Measurements from ENCODE around the gene MAPKAPK3. TPM values are rescaled to one million over a fixed set of nuclear protein-coding genes. Genes with fewer than 3 reads are reported as not detected.

MAPKAPK3 gene
- total RNA-seq, 1 donor from 2014 or later = 40.3 TPM

- Mint-ChIP-seq H3K4me3 (no peak overlapping the region), H3K4me1 (ENCODE audit: unreplicated experiment) (peaks cover 5% of the 10 kb centered on the region), H3K27me3 (no peaks in the 10 kb centered on the region), H3K9me3 (no peaks in the 10 kb centered on the region), H3K27ac (no peak overlapping the region), H3K36me3 (no peaks in the 10 kb centered on the region)
- no peak for TF ChIP-seq CTCF (conservative IDR thresholded peaks at IDR 0.05)
- no peak for DNase-seq (ENCODE audit: extremely low spot score, unreplicated experiment)
Observed at GRCh38 chr3:50587806-50588758, 28.9 kb upstream of the MAPKAPK3 start.

GRCh38 chr3:50588759-50589433 lies 28.1 kb upstream of the MAPKAPK3 start:
- Mint-ChIP-seq H3K27me3 (no peaks in the 10 kb centered on the region), H3K27ac (no peak overlapping the region), H3K9me3 (no peaks in the 10 kb centered on the region), H3K36me3 (no peaks in the 10 kb centered on the region), H3K4me3 (no peak overlapping the region), H3K4me1 (ENCODE audit: unreplicated experiment) (peaks cover 5% of the 10 kb centered on the region)
- TF ChIP-seq CTCF (conservative IDR thresholded peaks at IDR 0.05) = no peak
- no peak for DNase-seq (ENCODE audit: extremely low spot score, unreplicated experiment)

GRCh38 chr3:50591196-50591741 lies 25.7 kb upstream of the MAPKAPK3 start:
- H3K4me3 Mint-ChIP-seq = no peak overlapping the region
- peaks cover 5% of the 10 kb centered on the region for H3K4me1 Mint-ChIP-seq (ENCODE audit: unreplicated experiment)
- H3K27me3 Mint-ChIP-seq = no peaks in the 10 kb centered on the region
- H3K9me3 Mint-ChIP-seq = no peaks in the 10 kb centered on the region
- H3K36me3 Mint-ChIP-seq = no peaks in the 10 kb centered on the region
- DNase-seq (ENCODE audit: extremely low spot score, unreplicated experiment) = no peak
- H3K27ac Mint-ChIP-seq = no peak overlapping the region
- TF ChIP-seq CTCF (conservative IDR thresholded peaks at IDR 0.05) = no peak

- Mint-ChIP-seq H3K4me1 (ENCODE audit: unreplicated experiment) (peaks cover 5% of the 10 kb centered on the region), H3K4me3 (no peak overlapping the region), H3K9me3 (no peaks in the 10 kb centered on the region), H3K27me3 (no peaks in the 10 kb centered on the region), H3K36me3 (no peaks in the 10 kb centered on the region), H3K27ac (no peak overlapping the region)
- no peak for TF ChIP-seq CTCF (conservative IDR thresholded peaks at IDR 0.05)
- DNase-seq (ENCODE audit: extremely low spot score, unreplicated experiment) = no peak
Observed at GRCh38 chr3:50592568-50592967, 24.4 kb upstream of the MAPKAPK3 start.

GRCh38 chr3:50594253-50594785 lies 22.6 kb upstream of the MAPKAPK3 start:
- TF ChIP-seq CTCF (conservative IDR thresholded peaks at IDR 0.05) = no peak
- Mint-ChIP-seq H3K27ac (no peak overlapping the region), H3K4me3 (no peak overlapping the region), H3K4me1 (ENCODE audit: unreplicated experiment) (peaks cover 5% of the 10 kb centered on the region), H3K27me3 (no peaks in the 10 kb centered on the region), H3K36me3 (no peaks in the 10 kb centered on the region), H3K9me3 (no peaks in the 10 kb centered on the region)
- no peak for DNase-seq (ENCODE audit: extremely low spot score, unreplicated experiment)

Data from type B pancreatic cell (in vitro differentiated cells).